Measurements from ENCODE around the gene PRDM12.

PRDM12 gene

DNA sequence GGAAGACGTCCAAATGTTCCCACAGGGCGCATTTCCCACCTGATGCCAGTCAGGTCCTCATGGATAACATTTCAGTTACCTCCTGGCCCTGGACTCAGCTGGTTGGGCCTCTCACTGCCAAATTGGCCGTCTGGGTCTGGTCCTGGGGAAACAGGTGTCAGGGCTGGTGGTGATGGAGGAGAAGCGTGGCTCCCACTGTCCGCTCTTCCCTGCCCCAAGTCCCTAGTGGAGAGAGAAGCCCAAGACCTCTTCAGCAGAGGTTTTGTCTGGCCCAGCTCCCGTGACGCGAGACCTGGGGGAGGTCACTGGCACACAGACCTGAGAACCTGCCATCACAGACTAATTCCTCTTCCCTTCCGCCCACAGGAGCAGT, 27.8 kb upstream of the PRDM12 start:
- no peak for DNase-seq (ENCODE audit: low read depth)
- TF ChIP-seq, protein P1, sequence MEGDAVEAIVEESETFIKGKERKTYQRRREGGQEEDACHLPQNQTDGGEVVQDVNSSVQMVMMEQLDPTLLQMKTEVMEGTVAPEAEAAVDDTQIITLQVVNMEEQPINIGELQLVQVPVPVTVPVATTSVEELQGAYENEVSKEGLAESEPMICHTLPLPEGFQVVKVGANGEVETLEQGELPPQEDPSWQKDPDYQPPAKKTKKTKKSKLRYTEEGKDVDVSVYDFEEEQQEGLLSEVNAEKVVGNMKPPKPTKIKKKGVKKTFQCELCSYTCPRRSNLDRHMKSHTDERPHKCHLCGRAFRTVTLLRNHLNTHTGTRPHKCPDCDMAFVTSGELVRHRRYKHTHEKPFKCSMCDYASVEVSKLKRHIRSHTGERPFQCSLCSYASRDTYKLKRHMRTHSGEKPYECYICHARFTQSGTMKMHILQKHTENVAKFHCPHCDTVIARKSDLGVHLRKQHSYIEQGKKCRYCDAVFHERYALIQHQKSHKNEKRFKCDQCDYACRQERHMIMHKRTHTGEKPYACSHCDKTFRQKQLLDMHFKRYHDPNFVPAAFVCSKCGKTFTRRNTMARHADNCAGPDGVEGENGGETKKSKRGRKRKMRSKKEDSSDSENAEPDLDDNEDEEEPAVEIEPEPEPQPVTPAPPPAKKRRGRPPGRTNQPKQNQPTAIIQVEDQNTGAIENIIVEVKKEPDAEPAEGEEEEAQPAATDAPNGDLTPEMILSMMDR (IDR thresholded peaks at IDR 0.05; ENCODE audit: insufficient read depth, low read depth, low read length, missing control alignments), result no peak
- no peak overlapping the region for H3K4me3 ChIP-seq (ENCODE audit: low read depth, low read length)

DNA sequence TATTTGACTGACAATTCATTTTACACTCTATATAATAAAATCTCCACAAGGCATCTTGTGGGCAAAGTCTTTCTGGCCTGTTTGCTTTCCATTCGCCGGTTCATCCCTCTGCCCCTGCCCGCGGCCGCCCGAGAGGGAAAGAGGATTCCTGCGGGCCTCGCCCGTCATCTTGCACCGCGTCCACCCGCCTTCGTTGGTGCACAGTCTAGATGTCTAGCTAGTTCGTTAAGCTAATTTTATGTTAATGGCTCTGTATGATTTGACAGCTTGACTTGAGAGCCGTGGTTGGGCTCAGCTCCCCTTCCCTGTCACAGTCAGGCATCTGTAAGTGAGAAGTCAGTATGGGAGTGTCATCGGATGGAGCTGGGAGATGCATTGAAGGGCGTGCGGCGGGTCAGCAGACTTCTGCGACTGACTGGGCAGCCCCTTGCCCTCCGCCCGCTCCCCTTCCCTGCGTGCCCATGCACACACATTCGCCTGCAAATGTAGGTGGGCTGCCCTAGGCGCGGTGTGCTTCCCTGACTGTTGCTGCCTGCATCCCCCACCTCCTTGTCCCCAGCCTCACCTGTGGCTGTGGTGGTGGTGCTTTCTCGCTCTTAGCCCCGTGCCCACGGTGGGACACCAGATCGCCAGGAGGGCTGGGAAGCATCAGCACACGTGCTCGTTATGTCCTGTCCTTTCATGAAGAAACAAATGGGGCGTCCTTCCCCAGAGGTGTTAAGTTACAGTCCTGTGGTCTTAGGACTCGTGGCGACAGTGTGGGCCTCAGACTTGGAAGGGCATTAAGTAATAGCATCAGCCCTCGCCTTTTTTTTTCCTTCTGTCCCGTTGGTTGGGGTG, 25.9 kb upstream of the PRDM12 start:
- TF ChIP-seq, protein P1 (IDR thresholded peaks at IDR 0.05; ENCODE audit: insufficient read depth, low read depth, low read length, missing control alignments), result no peak
- no peak for DNase-seq (ENCODE audit: low read depth)
- no peak overlapping the region for H3K4me3 ChIP-seq (ENCODE audit: low read depth, low read length)

DNA sequence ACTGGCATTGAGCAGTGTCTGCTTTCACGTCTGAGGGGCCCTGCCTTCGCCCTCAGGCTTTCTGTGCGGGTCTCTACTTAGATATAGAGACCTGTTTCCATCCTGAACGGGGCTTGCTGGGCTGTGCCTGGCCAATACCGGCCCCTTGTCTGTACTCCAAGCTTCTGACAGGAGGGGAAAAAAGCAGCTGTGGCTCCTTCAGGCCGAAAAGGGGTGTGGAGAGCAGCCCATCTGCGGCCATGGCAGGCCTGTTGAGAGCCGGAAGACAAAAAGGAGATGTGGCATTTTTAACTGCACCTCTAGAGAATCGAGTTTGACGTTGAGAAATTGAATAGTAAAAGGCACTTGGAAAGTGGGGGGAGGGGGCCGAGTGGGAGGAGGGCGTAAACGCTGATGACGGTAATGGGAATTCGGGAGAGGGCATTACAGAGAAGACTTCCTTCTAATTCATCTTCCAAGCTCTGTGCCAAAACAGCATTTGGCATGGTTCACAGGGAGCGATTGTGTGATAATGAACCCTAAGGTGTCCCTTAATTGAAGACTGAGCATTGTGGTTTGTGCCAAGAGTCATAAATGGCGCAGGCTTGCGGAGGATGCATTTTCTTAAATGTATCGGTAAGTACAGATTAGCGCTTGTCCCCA, 25.1 kb upstream of the PRDM12 start:
- no peak for DNase-seq (ENCODE audit: low read depth)
- TF ChIP-seq, protein P1 (IDR thresholded peaks at IDR 0.05; ENCODE audit: insufficient read depth, low read depth, low read length, missing control alignments), result no peak
- no peak overlapping the region for H3K4me3 ChIP-seq (ENCODE audit: low read depth, low read length)

DNA sequence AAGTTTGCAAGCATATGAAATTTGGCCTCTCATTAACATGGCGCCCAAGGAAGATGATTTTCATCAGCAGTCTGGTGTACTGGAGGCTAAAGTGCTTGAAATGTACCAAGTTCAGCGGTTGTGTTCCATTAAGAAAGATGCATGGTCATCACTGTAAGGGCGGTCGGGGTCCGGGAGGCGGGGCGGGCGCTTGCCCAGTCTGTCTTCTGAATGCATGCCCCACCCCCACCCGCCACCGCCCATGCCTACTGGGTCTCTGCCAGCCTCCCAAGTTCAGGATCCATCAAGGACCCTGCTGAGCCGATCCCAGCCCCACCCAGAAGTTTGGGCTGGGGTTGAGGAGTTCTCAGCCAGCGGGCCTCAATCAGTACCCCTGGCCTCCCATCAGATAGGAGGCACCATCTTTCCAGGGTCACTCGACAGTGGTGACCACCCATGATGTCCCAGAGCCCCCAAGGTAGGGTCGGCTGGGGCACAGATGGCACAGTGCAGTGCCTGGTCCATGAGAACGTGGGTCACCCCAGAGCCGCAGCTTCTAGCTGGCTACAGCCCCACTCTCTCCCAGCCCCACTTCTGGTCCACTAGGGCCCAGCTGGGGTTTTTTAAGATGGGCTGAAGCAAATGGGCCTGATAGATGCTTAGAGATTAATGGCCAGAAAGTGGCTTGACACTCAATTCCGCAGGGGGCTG, 24.4 kb upstream of the PRDM12 start:
- no peak for DNase-seq (ENCODE audit: low read depth)
- TF ChIP-seq, protein P1 (IDR thresholded peaks at IDR 0.05; ENCODE audit: insufficient read depth, low read depth, low read length, missing control alignments), result no peak

DNA sequence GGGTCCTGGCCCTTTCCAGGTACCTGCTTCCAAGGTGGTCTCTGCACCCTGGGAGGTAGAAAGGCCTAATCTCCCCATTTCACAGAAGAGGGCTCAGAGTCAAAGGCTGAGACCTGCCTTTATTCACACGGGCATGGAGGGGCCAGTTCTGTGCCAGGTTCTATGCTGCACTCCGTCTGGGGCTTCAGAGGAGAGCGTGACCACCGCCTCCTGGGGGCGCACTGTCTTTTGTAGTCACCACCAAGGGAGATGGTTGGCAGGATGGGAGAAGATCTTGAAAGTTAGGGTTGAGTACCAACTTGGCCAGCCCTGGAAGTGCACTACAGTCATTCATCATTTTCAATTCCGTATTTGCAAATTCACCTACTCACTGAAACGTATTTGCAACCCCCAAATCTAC, 23.7 kb upstream of the PRDM12 start:
- DNase-seq (ENCODE audit: low read depth), result no peak
- H3K4me3 ChIP-seq (ENCODE audit: low read depth, low read length), result no peak overlapping the region
- TF ChIP-seq, protein P1 (IDR thresholded peaks at IDR 0.05; ENCODE audit: insufficient read depth, low read depth, low read length, missing control alignments), result no peak

More for the DNA sequence above, 24.4 kb upstream of the PRDM12 start:
- no peak overlapping the region for H3K4me3 ChIP-seq (ENCODE audit: low read depth, low read length)

DNA sequence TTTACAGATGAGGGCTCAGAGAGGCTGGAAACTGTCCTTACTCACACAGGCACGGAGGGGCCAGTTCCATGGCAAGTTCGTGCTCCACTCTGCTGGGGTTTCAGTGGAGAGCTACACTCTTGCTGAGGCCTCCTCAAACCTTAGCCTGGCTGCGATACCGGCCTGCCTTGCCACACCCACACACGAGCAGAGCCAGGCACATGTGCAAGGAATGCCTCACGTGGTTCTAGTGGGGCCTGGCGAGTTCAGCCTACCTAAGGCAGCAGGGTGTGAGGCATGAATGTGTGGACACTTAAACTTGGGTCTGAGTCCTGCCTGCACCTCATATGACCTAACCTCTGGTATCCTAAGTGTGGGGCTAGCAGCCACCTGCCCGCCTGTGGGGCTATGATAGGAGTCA, 21.5 kb upstream of the PRDM12 start:
- TF ChIP-seq, protein P1 (IDR thresholded peaks at IDR 0.05; ENCODE audit: insufficient read depth, low read depth, low read length, missing control alignments), result no peak

More for the DNA sequence above, 21.5 kb upstream of the PRDM12 start:
- no peak for DNase-seq (ENCODE audit: low read depth)
- H3K4me3 ChIP-seq (ENCODE audit: low read depth, low read length), result no peak overlapping the region

Data from GM12865 (cell line).